Heart right ventricle (tissue), 16 donors: ENCODE data around the gene PHF8. TPM values are rescaled to one million over a fixed set of nuclear protein-coding genes. Genes with fewer than 3 reads are reported as not detected.

Source experiments
- ATAC-seq, 8 donors: fragments of 200-7000 bp; cut with Tn5 transposase; one replicate each; pipeline ENCODE4 v1.9.1; 2020; ENCODE audit warnings: mild to moderate bottlenecking in 8 of 8, moderate library complexity in 8 of 8, moderate number of reproducible peaks in 1 of 8
- DNase-seq, 2 donors: peaks; one replicate each; pipeline ENCODE4 v3.0.0-alpha.2; 2020
- H3K27ac ChIP-seq, 10 donors: fragments of 200-600 bp; sonication (generic) in 2 of 10; one replicate each; pipeline versions ENCODE4 v1.5.0 to v1.8.0; 2020 to 2022; ENCODE audit warnings: mild to moderate bottlenecking in 3 of 10
- H3K27me3 ChIP-seq, 7 donors: fragments of 200-600 bp; one replicate each; pipeline ENCODE4 v1.8.0; 2021 to 2022; ENCODE audit warnings: mild to moderate bottlenecking in 2 of 7
- H3K36me3 ChIP-seq, 9 donors: fragments of 200-600 bp; sonication (generic) in 1 of 9; one replicate each; pipeline versions ENCODE4 v1.5.0 to v1.8.0; 2020 to 2022; ENCODE audit warnings: mild to moderate bottlenecking in 2 of 9
- H3K4me1 ChIP-seq, 9 donors: fragments of 200-600 bp; sonication (generic) in 1 of 9; one replicate each; pipeline versions ENCODE4 v1.5.0 to v1.8.0; 2020 to 2022; ENCODE audit warnings: mild to moderate bottlenecking in 4 of 9
- H3K4me3 ChIP-seq, 10 donors: fragments of 200-600 bp; sonication (generic) in 2 of 10; one replicate each; pipeline versions ENCODE4 v1.5.0 to v1.8.0; 2020 to 2022; ENCODE audit warnings: mild to moderate bottlenecking in 7 of 10, moderate library complexity in 2 of 10
- H3K9me3 ChIP-seq, 11 donors: fragments of 200-600 bp in 10 of 11; sonication (generic) in 2 of 11; one replicate each; pipeline versions ENCODE4 v1.5.0 to v1.8.0; 2013 to 2022; ENCODE audit warnings: mild to moderate bottlenecking in 2 of 11, control low read depth in 1 of 11, moderate library complexity in 1 of 11
- WGBS, 2 donors: extraction: QIAGEN DNeasy Blood & Tissue Kit; methylation state at CpG; one replicate each; pipeline ENCODE4 v1.1.7; 2013; ENCODE audit warnings: inconsistent platforms in 1 of 2; 5-methylcytosine and 5-hydroxymethylcytosine counted together
- intact Hi-C, 10 donors: fragments of 100-400 bp; cut with DNase I; formaldehyde crosslinking; loops; one replicate each; pipeline versions ENCODE4 v1.11.1 to v1.14.2; 2022
- polyA plus RNA-seq, 2 donors: library from polyadenylated mRNA; stranded (reverse); fragments of 200-250 nt; gene quantifications; one replicate each; pipeline ENCODE4 v1.2.3, GENCODE V29; 2013
- total RNA-seq, 10 donors: library from RNA; stranded (reverse); fragmentation: NEBNext Ultra II Directional in 3 of 10; extraction: Animal tissue kit (Norgen Biotek cat#: 25700) in 3 of 10; gene quantifications; one replicate each; pipeline versions ENCODE4 v1.2.1 to v1.2.4, GENCODE V29; 2021 to 2023
- TF ChIP-seq, protein P1 (sequence below), 9 donors: fragments of 200-600 bp; sonication (generic) in 2 of 9; IDR thresholded peaks; one replicate each; pipeline versions ENCODE4 v1.5.0 to v1.8.0; 2021 to 2022; ENCODE audit warnings: antibody characterized with exemption in 9 of 9, mild to moderate bottlenecking in 5 of 9, moderate library complexity in 1 of 9
- donor health status: Arrhythmogenic right ventricular cardiomyopathy.
- donor health status: ischemic (EF 13 %, LVEDD 7.1; RV severe dilation, severe dysfunction).
- donor health status: healthy with polysubstance abuse.
- donor health status: DM: no; HTN: yes; CAD: no.
- donor health status: DM: no; HTN: no; CAD: no.
- donor health status: ischemic (EF 25% LVEDD 6.9; RV normal size, moderate dysfunction).
- donor health status: ischemic (EF 25% LVEDD 5.7; RV mildly dilated, moderate dysfunction).
- donor health status: healthy.
- donor health status: DM: yes; HTN: yes; CAD: no.
- donor health status: Ischemic cardiomyopathy.
- donor health status: ischemic (EF 35%, LVEDD 5.7; RV mildly dilated, moderate dysfunction).
- donor health status: nonischemic (EF 11% LVEDD 7.7; RV severe dilation, severe dysfunction).
- donor health status: DM: yes; HTN: yes; CAD: no.
- donor health status: PGD.
- donor health status: ischemic (EF 29% LVEDD 5.4; RV normal size, mild dysfunction).
- donor health status: nonischemic (EF 23%, LVEDD 6.1; RV moderate dilation, normal function).

The PHF8 gene
- total and polyA plus RNA-seq, 12 donors = 4.0 to 12.9 (median 10.7) TPM

DNA sequence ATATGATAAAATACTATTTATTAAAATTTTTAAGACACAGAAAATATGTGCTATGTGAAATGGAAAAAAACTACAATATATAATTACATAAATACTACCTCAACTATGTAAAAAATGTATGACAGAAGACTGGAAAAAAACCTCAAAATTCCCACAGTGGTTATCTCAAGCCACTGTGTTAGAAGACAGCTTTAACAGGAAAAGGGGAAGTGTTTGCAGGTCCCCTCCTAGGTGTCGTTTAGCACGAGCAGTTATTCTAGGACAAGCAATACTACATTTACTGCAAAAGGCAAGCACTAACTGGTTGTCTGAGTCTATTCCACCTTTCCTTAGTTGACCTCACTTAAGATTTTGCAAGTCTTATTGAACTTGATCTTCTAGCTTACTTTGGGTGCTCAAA is 44.9 kb upstream of the PHF8 start:
- intact Hi-C loops = no loop called here
- no peak overlapping the region for H3K27ac ChIP-seq
- H3K27me3 ChIP-seq = no peaks in the 10 kb centered on the region
- TF ChIP-seq, protein P1, sequence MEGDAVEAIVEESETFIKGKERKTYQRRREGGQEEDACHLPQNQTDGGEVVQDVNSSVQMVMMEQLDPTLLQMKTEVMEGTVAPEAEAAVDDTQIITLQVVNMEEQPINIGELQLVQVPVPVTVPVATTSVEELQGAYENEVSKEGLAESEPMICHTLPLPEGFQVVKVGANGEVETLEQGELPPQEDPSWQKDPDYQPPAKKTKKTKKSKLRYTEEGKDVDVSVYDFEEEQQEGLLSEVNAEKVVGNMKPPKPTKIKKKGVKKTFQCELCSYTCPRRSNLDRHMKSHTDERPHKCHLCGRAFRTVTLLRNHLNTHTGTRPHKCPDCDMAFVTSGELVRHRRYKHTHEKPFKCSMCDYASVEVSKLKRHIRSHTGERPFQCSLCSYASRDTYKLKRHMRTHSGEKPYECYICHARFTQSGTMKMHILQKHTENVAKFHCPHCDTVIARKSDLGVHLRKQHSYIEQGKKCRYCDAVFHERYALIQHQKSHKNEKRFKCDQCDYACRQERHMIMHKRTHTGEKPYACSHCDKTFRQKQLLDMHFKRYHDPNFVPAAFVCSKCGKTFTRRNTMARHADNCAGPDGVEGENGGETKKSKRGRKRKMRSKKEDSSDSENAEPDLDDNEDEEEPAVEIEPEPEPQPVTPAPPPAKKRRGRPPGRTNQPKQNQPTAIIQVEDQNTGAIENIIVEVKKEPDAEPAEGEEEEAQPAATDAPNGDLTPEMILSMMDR (IDR thresholded peaks at IDR 0.05) = no peak
- no peak overlapping the region for H3K4me3 ChIP-seq
- H3K36me3 ChIP-seq = peaks cover 0 to 24% (median 0%) of the 10 kb centered on the region in 9 donors
- ATAC-seq (no peak), DNase-seq (no peak)
- H3K4me1 ChIP-seq = no peaks in the 10 kb centered on the region
- 84 to 89% methylated on average over 2 of the region's 2 CpGs for WGBS, 2 donors
- H3K9me3 ChIP-seq = no peaks in the 10 kb centered on the region

GRCh38 chrX:54087661-54088060 is 43.4 kb upstream of the PHF8 start:
- Histone ChIP-seq H3K36me3 (peaks cover 0 to 24% (median 0%) of the 10 kb centered on the region in 9 donors), H3K27ac (no peak overlapping the region), H3K4me3 (no peak overlapping the region), H3K4me1 (no peaks in the 10 kb centered on the region), H3K27me3 (no peaks in the 10 kb centered on the region), H3K9me3 (no peaks in the 10 kb centered on the region)
- no peak for DNase-seq
- TF ChIP-seq, protein P1 (IDR thresholded peaks at IDR 0.05) = no peak
- intact Hi-C loops = no loop called here
- no peak for ATAC-seq
- WGBS, 2 donors = 73 to 82% methylated on average over 4 of the region's 4 CpGs

DNA sequence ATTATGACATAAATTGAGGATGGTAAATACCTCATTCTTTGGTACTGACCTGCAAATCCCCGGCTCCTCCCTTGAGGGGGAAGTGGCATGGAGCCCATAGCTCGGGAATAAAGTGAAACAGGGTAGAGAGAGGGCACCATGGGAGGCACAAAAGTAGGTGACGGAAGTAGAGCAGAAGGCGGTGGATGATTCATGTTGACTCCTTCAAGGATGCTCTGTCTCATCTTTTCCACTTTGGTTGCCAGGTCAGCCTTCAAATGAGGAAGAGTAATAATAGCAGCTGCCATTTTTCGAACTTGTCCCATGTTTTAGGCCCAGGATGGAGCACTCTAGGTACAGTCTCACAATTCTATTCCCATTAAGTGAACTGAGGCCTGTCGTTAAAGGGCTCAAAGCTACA is 41.4 kb upstream of the PHF8 start:
- Histone ChIP-seq H3K36me3 (peaks cover 0 to 23% (median 5%) of the 10 kb centered on the region in 9 donors), H3K27me3 (no peaks in the 10 kb centered on the region), H3K27ac (no peak overlapping the region), H3K9me3 (no peaks in the 10 kb centered on the region), H3K4me1 (no peaks in the 10 kb centered on the region), H3K4me3 (no peak overlapping the region)
- DNase-seq = no peak
- ATAC-seq = no peak
- TF ChIP-seq, protein P1 (IDR thresholded peaks at IDR 0.05) = no peak
- WGBS, 2 donors = 93 to 97% methylated on average over 6 of the region's 6 CpGs
- intact Hi-C loops = no loop called here

- no peaks in the 10 kb centered on the region for H3K4me1 ChIP-seq
- no peak for DNase-seq
- H3K4me3 ChIP-seq = no peak overlapping the region
- intact Hi-C loops = no loop called here
- ATAC-seq = no peak
- H3K27ac ChIP-seq = no peak overlapping the region
- 97 to 100% methylated on average over 2 of the region's 2 CpGs for WGBS, 2 donors
- TF ChIP-seq, protein P1 (IDR thresholded peaks at IDR 0.05) = no peak
- H3K36me3 ChIP-seq = peaks cover 0 to 38% (median 0%) of the 10 kb centered on the region in 9 donors
- H3K27me3 ChIP-seq = no peaks in the 10 kb centered on the region
- no peaks in the 10 kb centered on the region for H3K9me3 ChIP-seq
These were observed 32.6 kb upstream of the PHF8 start for GRCh38 chrX:54076903-54077302.
